HEK293T (cell line): ENCODE measurements around the gene LHPP.

Experiments
- BHLHE40 ChIP-seq: fragments of 450-650 bp; IDR thresholded peaks from 2 replicates; pipeline ENCODE4 v1.6.1; 2016; ENCODE audit warnings: mild to moderate bottlenecking, moderate library complexity, borderline replicate concordance
- ELF4 ChIP-seq: fragments of 450-650 bp; IDR thresholded peaks from 2 replicates; pipeline ENCODE4 v1.6.1; 2017; ENCODE audit warnings: antibody characterized with exemption
- FOXA1 ChIP-seq: fragments of 450-650 bp; IDR thresholded peaks from 2 replicates; pipeline ENCODE4 v1.6.1; 2016; ENCODE audit warnings: mild to moderate bottlenecking
- SP1 ChIP-seq: fragments of 450-650 bp; IDR thresholded peaks from 2 replicates; pipeline ENCODE4 v1.6.1; 2017
- TF ChIP-seq, protein P1 (sequence below): fragments of 450-650 bp; IDR thresholded peaks from 2 replicates; pipeline ENCODE4 v1.6.1; 2016

DNA sequence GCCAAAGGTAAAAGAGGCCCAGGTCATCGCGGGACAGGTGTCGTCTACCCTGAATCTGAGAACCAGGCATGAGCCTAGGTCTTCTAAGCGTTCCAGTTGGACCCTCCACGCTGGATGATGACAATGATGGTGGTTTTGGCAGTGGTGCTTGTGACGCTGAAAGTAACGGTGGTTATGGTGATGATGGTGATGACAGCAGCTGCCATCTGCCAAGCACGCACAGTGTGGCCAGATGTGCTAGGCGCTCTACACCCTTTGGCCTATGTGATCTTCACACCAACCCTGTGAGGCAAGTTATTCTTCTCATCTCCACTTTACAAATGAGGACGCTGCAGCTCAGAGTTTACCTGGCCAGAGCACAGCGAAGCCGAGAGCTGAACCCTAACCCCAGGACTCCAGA lies 188.6 kb downstream of the LHPP start:
- no peak for TF ChIP-seq FOXA1
- no peak for TF ChIP-seq SP1
- TF ChIP-seq, protein P1, sequence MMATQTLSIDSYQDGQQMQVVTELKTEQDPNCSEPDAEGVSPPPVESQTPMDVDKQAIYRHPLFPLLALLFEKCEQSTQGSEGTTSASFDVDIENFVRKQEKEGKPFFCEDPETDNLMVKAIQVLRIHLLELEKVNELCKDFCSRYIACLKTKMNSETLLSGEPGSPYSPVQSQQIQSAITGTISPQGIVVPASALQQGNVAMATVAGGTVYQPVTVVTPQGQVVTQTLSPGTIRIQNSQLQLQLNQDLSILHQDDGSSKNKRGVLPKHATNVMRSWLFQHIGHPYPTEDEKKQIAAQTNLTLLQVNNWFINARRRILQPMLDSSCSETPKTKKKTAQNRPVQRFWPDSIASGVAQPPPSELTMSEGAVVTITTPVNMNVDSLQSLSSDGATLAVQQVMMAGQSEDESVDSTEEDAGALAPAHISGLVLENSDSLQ = no peak
- TF ChIP-seq BHLHE40 = no peak
- TF ChIP-seq ELF4 = no peak
